NCI-H146 treated with DMSO at 0.1 percent for 48 hours (cell line): ENCODE measurements around the gene TWIST1.

ENCODE experiments used
- DNase-seq: peaks from one replicate; lab custom pipeline; 2025; ENCODE audit not compliant: unreplicated experiment; lab: John Stamatoyannopoulos, UW

The TWIST1 gene

DNA sequence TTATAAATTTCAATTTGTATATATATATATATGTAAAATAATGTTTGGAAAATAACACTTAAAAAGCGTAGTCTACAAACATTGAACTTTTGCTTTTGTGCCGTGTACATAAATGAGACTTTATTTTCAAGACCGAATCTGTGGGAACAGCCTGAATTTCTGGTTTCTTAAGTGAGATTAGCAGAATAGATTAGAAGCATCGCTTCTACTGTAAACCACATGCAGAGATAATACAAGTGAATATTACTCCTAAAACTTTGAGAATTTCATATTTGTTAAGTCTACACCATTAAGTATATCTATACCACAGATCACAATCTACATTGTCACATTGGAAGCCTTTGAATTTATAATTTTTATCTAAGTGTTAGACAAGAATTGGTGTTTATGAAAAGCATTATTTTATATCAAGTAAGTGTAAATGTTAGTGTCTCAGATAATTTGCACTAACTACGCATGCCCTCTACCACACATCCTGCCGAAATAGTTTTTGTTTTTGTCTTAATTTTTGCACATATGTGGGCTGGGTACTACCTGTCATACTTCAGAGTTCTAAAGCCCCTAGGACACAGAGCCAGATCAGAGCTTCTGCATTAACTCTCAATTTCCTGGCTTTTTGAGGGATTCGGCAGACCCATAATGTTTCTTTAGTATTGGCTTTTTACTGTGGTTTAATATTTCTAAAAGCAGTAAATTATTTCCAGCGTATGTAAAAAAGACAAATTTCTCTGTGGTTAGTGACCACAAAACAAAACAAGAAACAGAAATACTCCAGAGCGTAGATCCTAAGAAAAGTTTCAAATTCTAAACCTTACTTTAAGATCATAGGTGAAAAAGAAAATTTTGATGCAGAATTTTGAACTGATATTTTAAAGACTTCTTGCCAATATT is 20.0 kb downstream of the TWIST1 start:
- DNase-seq = no peak

- no peak for DNase-seq
These were observed 22.0 kb downstream of the TWIST1 start for GRCh38 chr7:19095353-19095860.

DNA sequence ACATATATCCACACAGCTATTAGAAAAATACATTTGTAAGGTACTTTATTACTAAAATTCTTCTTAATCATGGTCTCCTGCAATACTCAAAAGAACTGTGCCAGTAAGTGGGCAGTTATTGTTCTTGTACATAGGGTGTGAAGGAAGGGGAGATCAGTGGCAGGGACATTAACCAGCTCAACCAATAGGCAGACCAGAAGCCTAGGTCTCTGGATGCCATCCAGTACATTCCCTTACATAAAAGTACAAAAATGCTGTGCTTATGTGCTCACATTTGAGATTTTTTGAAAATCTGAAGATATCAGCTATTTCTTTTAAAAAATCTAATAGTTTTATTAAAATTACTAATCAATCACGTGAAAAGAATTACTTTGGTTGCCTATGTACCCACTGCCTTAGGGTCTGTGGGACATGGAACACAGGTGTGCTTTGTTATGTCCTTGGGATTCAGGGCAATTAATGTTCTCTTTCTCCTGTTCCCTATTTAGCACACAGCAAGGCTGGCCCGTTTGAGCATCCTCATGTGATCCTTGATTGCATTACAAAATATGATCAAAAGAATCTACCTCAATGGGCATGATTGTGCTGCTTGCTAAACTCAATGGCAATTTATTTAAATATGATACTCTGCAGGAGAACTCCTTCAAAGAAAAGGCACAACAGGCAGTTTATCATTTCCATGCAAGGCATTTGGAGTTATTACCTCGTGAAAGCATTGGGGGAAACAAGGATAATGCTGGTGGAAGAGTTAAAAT is 22.7 kb downstream of the TWIST1 start:
- DNase-seq = no peak

GRCh38 chr7:19094138-19094537 is 23.3 kb downstream of the TWIST1 start:
- DNase-seq = no peak

- no peak for DNase-seq
These were observed 25.8 kb downstream of the TWIST1 start for GRCh38 chr7:19091550-19092200.

DNA sequence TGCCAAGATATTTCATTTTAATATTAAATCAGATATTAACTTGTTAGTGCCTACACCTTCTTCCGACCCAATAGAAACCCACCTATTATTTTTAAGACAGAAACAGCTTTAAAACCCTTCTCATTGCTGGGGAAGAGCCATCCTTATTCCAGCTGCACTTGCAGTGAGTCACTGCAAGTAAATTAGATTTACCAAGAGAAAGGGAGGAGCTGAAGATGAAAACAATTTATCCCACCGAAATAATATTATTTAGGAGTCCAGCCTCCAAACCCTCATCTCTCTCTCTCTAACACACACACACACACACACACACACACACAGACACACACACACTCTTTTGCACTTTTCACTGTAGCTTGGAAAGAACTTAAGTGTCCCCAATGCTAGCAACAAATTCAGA is 26.9 kb downstream of the TWIST1 start:
- DNase-seq = no peak

- no peak for DNase-seq
These were observed 27.6 kb downstream of the TWIST1 start for GRCh38 chr7:19089797-19090196.

DNA sequence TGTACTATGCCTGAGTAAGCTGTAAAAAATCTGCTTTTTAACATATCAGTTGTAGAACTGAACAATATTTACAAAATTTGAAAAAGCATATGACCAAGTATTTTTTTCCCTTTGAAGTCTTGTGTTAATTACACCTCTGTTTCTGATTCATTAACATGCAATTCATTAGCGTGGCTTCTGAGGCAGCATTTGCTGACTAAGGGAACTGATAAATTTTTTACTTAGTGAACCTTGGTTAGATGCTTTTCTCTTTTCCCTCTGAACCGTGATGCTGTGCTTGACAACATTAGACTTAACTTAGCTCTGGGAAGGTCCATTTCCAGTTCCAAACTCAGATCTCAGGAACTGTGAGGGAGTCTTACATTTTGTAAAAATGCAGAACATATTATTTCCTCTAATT is 28.1 kb downstream of the TWIST1 start:
- DNase-seq = no peak

DNA sequence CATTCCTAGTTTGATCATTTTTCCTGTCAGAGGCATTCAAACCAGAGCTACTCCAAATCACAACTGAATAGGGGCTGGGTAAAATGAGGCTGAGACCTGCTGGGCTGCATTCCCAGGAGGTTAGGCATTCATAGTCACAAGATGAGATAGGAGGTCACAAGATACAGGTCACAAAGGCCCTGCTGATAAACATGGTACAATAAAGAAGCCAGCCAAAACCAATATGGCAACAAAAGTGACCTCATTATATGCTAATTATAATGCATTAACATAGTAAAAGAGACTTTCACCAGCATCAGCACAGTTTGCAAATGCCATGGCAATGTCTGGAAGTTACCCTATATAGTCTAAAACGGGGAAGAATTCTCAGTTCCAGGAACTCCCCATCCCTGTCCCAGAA is 37.3 kb downstream of the TWIST1 start:
- DNase-seq = no peak

DNA sequence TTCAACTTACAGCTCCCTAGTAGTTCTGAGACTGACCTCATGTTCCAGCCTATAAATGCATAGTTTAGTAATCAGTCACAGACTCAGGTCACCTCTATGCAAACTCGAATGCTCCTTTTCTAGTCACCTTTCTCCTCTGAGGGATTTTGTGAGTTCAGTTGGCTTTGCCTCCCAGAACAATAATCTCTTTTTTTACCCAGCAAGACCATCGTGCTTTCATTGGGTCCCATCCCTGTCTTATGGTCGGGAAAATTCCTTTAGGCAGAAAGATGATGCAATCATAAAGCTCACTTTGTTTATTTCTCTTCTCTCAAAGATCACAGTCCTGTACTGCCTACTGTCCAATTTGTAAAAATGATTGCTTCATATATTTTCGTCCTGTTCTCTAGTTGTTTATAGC is 38.4 kb downstream of the TWIST1 start:
- no peak for DNase-seq

- DNase-seq = no peak
These were observed 47.6 kb downstream of the TWIST1 start for GRCh38 chr7:19069842-19070241.

DNA sequence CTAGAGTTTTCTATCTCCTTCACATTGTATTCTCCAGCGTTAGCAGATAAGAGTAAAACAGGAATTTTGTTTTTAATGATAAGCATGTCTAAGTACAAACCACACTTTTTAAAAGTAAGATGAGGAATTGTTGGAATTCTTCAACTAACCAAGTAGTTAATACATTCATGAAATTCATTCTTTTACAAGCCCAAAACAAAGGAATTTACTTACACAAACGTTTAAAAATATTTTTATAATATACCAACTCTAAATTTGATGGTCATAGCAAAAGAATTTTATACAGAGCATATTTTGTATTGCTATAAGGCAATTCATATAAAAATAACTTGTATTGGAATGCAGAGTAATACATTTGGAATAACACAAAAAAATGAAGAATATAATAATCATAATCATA is 51.3 kb downstream of the TWIST1 start:
- no peak for DNase-seq
